ENCODE results near the gene GAS2L1.

- TF ChIP-seq CTCF (IDR thresholded peaks at IDR 0.05) (no peak), EZH2 (IDR thresholded peaks at IDR 0.05; ENCODE audit: borderline replicate concordance, insufficient read depth, low read depth, low read length, poor library complexity, severe bottlenecking) (no peak)
These were observed 565 bp downstream of the GAS2L1 start for GRCh38 chr22:29306835-29307595.

Data from B cell (primary cell).